T-cell (primary cell): ENCODE results near the gene STT3B. TPM values are rescaled to one million over a fixed set of nuclear protein-coding genes. Genes with fewer than 3 reads are reported as not detected.
A peak's percentile ranks its signal among the peaks of the same experiment; 100 is the strongest.

Source experiments
- ATAC-seq, 4 experiments: fragments of 200-7000 bp in 3 of 4; fragments of 150-1000 bp in 1 of 4; cut with Tn5 transposase; replicated peaks in 1 of 4; 1 replicate in 3 of 4; 2 replicates in 1 of 4; pipeline ENCODE4 v1.10.0; 2021; ENCODE audit warnings: moderate library complexity in 3 of 4, mild to moderate bottlenecking in 2 of 4, moderate number of reproducible peaks in 1 of 4
- CTCF ChIA-PET, 2 donors: fragments of 300-600 bp; sonication (Branson Sonifier 250); formaldehyde crosslinking; loops; one replicate each; lab custom pipeline; 2022; ENCODE audit warnings: antibody characterized with exemption in 2 of 2; lab: Charles Lee
- POLR2A ChIA-PET, 2 donors: fragments of 300-600 bp; sonication (Branson Sonifier 250); formaldehyde crosslinking; loops; one replicate each; lab custom pipeline; 2022; ENCODE audit warnings: antibody characterized with exemption in 2 of 2; lab: Charles Lee
- DNase-seq, 35 experiments: peaks; one replicate each; pipeline versions ENCODE4 v3.0.0 to v3.0.0-alpha.2; 2013 to 2023
- H3K27ac ChIP-seq: one replicate; pipeline ENCODE4 v1.5.1; 2013; ENCODE audit warnings: low read length
- H3K27me3 ChIP-seq, 2 experiments: replicated peaks in 1 of 2; 1 replicate in 1 of 2; 2 replicates in 1 of 2; pipeline versions ENCODE4 v1.6.1 to v1.7.0; 2013; ENCODE audit warnings: low read length in 1 of 2, mixed read lengths in 1 of 2; ENCODE audit not compliant: control insufficient read depth in 2 of 2, insufficient read depth in 2 of 2; ENCODE audit errors: extremely low read depth in 1 of 2
- H3K36me3 ChIP-seq, 2 donors: 1 replicate in 1 of 2; 2 replicates in 1 of 2; pipeline versions ENCODE4 v1.6.1 to v1.7.0; 2013; ENCODE audit warnings: low read length in 1 of 2; ENCODE audit not compliant: control insufficient read depth in 2 of 2, insufficient read depth in 1 of 2; ENCODE audit errors: extremely low read depth in 1 of 2
- H3K4me1 ChIP-seq, 2 experiments: 1 replicate in 1 of 2; 2 replicates in 1 of 2; pipeline versions ENCODE4 v1.6.1 to v1.7.0; 2013; ENCODE audit warnings: low read length in 2 of 2, mixed read lengths in 1 of 2; ENCODE audit not compliant: insufficient read depth in 2 of 2, control insufficient read depth in 1 of 2; ENCODE audit errors: extremely low read depth in 1 of 2
- H3K4me3 ChIP-seq, 2 donors: 1 replicate in 1 of 2; 2 replicates in 1 of 2; pipeline versions ENCODE4 v1.5.1 to v1.7.0; 2013; ENCODE audit warnings: mild to moderate bottlenecking in 2 of 2, low read length in 1 of 2, moderate library complexity in 1 of 2; ENCODE audit not compliant: control insufficient read depth in 1 of 2; ENCODE audit errors: extremely low read depth in 1 of 2
- H3K9me3 ChIP-seq: 2 replicates; pipeline ENCODE4 v1.7.0; 2013
- H3K27ac Mint-ChIP-seq, 2 donors: one replicate each; pipeline ENCODE4 v1.8.0; 2020 to 2021; ENCODE audit warnings: mild to moderate bottlenecking in 2 of 2, mixed read lengths in 2 of 2
- H3K27me3 Mint-ChIP-seq, 2 donors: one replicate each; pipeline ENCODE4 v1.8.0; 2021 to 2022; ENCODE audit warnings: mixed read lengths in 2 of 2
- H3K36me3 Mint-ChIP-seq: one replicate; pipeline ENCODE4 v1.8.0; 2021; ENCODE audit warnings: mixed read lengths
- H3K4me1 Mint-ChIP-seq, 3 donors: one replicate each; pipeline ENCODE4 v1.8.0; 2020 to 2022; ENCODE audit warnings: mixed read lengths in 3 of 3, mild to moderate bottlenecking in 1 of 3
- H3K4me3 Mint-ChIP-seq, 3 donors: one replicate each; pipeline ENCODE4 v1.8.0; 2020 to 2022; ENCODE audit warnings: mild to moderate bottlenecking in 3 of 3, mixed read lengths in 3 of 3, moderate library complexity in 3 of 3
- H3K9me3 Mint-ChIP-seq, 3 donors: one replicate each; pipeline ENCODE4 v1.8.0; 2020 to 2022; ENCODE audit warnings: mixed read lengths in 3 of 3
- WGBS: methylation state at CpG from one replicate; pipeline ENCODE4 v1.1.5; 2013; ENCODE audit warnings: missing lambda C conversion rate; ENCODE audit not compliant: insufficient coverage; 5-methylcytosine and 5-hydroxymethylcytosine counted together
- total RNA-seq, 35 experiments: library from RNA in 6 of 35; stranded (reverse) in 6 of 35; fragments of 120-200 nt in 1 of 35; gene quantifications; one replicate each; pipeline versions ENCODE4 v1.2.1 to v1.2.4 and lab custom pipeline; 2013 to 2026

Gene STT3B
- total RNA-seq, 5 donors from 2014 or later (not counting 1 experiment from before 2014, with no cell fraction given): 92.1 to 160 (median 110) TPM

GRCh38 chr3:31559872-31560534 lies 27.3 kb downstream of the STT3B start:
- ATAC-seq: no peak
- Mint-ChIP-seq H3K9me3 (peaks cover 11 to 35% (median 21%) of the 10 kb centered on the region in 3 donors), H3K27me3 (no peaks in the 10 kb centered on the region), H3K4me3 (peak overlapping the region in 1 of 3 donors; percentile 34), H3K36me3 (peaks cover 39% of the 10 kb centered on the region), H3K27ac (peak overlapping the region; percentile 24 to 68), H3K4me1 (peaks cover 86 to 89% (median 88%) of the 10 kb centered on the region in 3 donors)
- no peak for DNase-seq
- Histone ChIP-seq H3K27ac (no peak overlapping the region), H3K4me3 (no peak overlapping the region), H3K27me3 (no peaks in the 10 kb centered on the region), H3K9me3 (peaks cover 6% of the 10 kb centered on the region), H3K36me3 (no peaks in the 10 kb centered on the region), H3K4me1 (peaks cover 12 to 19% of the 10 kb centered on the region in 2 experiments)
- WGBS: no CpG with 5 or more reads among the region's 2 CpGs
- ChIA-PET CTCF (no interaction called here), POLR2A (interaction anchor here in 1 of 2 donors (0.6 kb wide), 1 partner anchor 28 kb away, joined by 3 read pairs; no protein-coding TSS in a partner anchor)

DNA sequence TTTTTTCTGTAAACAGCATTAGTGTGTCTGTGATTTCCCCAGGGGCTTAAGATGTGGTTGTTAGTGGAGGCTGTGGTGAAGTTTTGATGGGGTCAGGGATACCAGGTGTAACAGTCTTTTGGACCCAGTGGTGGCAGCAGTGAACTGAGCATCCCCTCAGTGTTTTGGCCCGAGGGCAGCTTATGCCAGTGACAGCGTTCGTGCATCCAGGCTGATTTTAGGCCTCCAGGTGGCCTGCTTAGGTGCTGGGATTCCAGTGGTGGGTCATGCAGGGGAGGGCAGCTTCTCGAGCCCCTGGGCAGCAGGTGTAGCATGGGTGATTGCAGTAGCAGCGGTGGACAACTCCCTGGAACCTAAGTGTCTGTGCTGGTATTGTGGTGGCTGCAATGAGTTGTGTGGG lies 29.2 kb downstream of the STT3B start:
- H3K36me3 ChIP-seq: no peaks in the 10 kb centered on the region
- H3K9me3 ChIP-seq: peaks cover 6% of the 10 kb centered on the region
- no peaks in the 10 kb centered on the region for H3K27me3 ChIP-seq
- H3K4me3 Mint-ChIP-seq: peak overlapping the region; percentile 7 to 50 (median 17)
- no peak overlapping the region for H3K27ac ChIP-seq
- no peak overlapping the region for H3K4me3 ChIP-seq
- peaks cover 11 to 28% (median 17%) of the 10 kb centered on the region in 3 donors for H3K9me3 Mint-ChIP-seq
- CTCF ChIA-PET: interaction anchor here (0.5 to 1.3 kb wide), 4 partner anchors 9 to 39 kb away, joined by 3 to 5 read pairs (median 4); partner anchors contain the start of gene STT3B (in 1 of the 2)
- H3K4me1 Mint-ChIP-seq: peaks cover 86 to 88% (median 88%) of the 10 kb centered on the region in 3 donors
- POLR2A ChIA-PET: no interaction called here
- 94% methylated on average over 5 of the region's 5 CpGs for WGBS
- H3K36me3 Mint-ChIP-seq: peaks cover 29% of the 10 kb centered on the region
- ATAC-seq (peak in 1 of 4 experiments; percentile 26), DNase-seq (no peak)
- H3K27me3 Mint-ChIP-seq: no peaks in the 10 kb centered on the region
- H3K27ac Mint-ChIP-seq: peak overlapping the region; percentile 40 to 50
- H3K4me1 ChIP-seq: peaks cover 7 to 19% of the 10 kb centered on the region in 2 experiments

DNA sequence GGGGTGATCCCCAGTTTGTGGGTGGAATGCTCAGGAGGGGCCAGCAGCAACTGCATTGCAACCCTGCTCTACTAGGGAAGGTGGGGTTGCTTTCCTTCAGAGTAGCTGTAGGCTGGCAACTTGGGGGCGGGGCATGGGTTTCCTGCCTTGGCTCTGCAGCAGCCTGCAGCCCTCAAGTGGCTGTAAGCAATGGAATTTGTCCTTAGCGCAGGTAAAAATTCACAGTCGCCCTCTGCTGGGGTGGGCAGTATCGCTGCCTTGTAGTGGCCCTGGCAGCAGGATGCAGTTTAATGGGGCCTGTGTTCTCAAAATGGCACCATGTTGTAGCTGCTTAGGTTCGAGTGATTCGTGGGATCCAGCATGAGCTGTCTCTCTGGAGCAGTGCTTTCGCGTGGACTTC lies 29.8 kb downstream of the STT3B start:
- WGBS: 92% methylated on average over 5 of the region's 8 CpGs
- DNase-seq: peak in 29 of 35 experiments; percentile 10 to 54 (median 34)

GRCh38 chr3:31565288-31565687 lies 32.6 kb downstream of the STT3B start:
- ChIA-PET POLR2A (interaction anchor here in 1 of 2 donors (0.6 to 0.7 kb wide), 2 partner anchors 13 to 933 kb away, joined by 3 to 5 read pairs; no protein-coding TSS in a partner anchor), CTCF (interaction anchor here (1.3 to 1.8 kb wide), 3 partner anchors 14 to 32 kb away, joined by 3 to 8 read pairs (median 5); partner anchors contain the start of gene STT3B (in 1 of the 2))
- peak overlapping the region in 1 of 3 donors; percentile 57 for H3K4me3 Mint-ChIP-seq
- DNase-seq: no peak
- no peaks in the 10 kb centered on the region for H3K27me3 ChIP-seq
- no peaks in the 10 kb centered on the region for H3K36me3 ChIP-seq
- H3K4me1 ChIP-seq: peaks cover 14 to 19% of the 10 kb centered on the region in 2 experiments
- no peaks in the 10 kb centered on the region for H3K27me3 Mint-ChIP-seq
- peaks cover 84 to 89% (median 86%) of the 10 kb centered on the region in 3 donors for H3K4me1 Mint-ChIP-seq
- no CpG with 5 or more reads among the region's 1 CpG for WGBS
- peaks cover 12% of the 10 kb centered on the region for H3K36me3 Mint-ChIP-seq
- peak overlapping the region in 1 of 2 donors; percentile 31 for H3K27ac Mint-ChIP-seq
- H3K9me3 Mint-ChIP-seq: peaks cover 1 to 4% (median 2%) of the 10 kb centered on the region in 3 donors
- H3K27ac ChIP-seq: no peak overlapping the region
- H3K4me3 ChIP-seq: no peak overlapping the region
- ATAC-seq: no peak
- peaks cover 2% of the 10 kb centered on the region for H3K9me3 ChIP-seq

More for the DNA sequence above, 29.8 kb downstream of the STT3B start:
- H3K4me3 ChIP-seq: no peak overlapping the region
- peaks cover 10 to 19% of the 10 kb centered on the region in 2 experiments for H3K4me1 ChIP-seq
- Mint-ChIP-seq H3K4me1 (peaks cover 86 to 89% (median 88%) of the 10 kb centered on the region in 3 donors), H3K9me3 (peaks cover 11 to 23% (median 17%) of the 10 kb centered on the region in 3 donors), H3K27me3 (no peaks in the 10 kb centered on the region), H3K4me3 (peak overlapping the region in 2 of 3 donors; percentile 17 to 50), H3K36me3 (peaks cover 25% of the 10 kb centered on the region), H3K27ac (no peak overlapping the region)
- POLR2A ChIA-PET: no interaction called here
- H3K27me3 ChIP-seq: no peaks in the 10 kb centered on the region
- no peak overlapping the region for H3K27ac ChIP-seq
- ATAC-seq: peak; percentile 61 to 76 (median 69)
- no peaks in the 10 kb centered on the region for H3K36me3 ChIP-seq
- CTCF ChIA-PET: interaction anchor here (0.6 to 1.3 kb wide), 3 partner anchors 9 to 30 kb away, joined by 3 to 5 read pairs (median 4); partner anchors contain the start of gene STT3B (in 1 of the 2)
- peaks cover 6% of the 10 kb centered on the region for H3K9me3 ChIP-seq

DNA sequence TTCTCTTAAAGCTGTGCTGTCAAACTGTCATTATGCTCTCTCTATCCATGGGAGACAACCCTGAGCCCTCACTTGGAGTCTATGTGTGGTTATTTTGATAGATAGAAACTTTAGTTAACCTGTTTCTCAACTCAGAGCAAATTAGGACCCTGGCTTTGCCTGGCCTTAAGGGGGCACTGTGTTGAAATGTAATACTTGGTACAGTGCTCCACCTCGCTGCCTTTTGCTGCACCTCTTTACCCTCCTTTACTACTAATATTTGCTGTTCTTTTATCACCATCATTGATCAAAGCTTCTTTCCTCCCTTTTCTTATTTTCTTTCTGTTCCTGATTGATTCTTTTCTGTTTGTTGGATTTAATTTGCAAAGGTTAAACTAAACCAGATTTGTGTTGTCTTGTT lies 34.3 kb downstream of the STT3B start:
- WGBS: no CpG with 5 or more reads among the region's 1 CpG
- peaks cover 12 to 17% of the 10 kb centered on the region in 2 experiments for H3K4me1 ChIP-seq
- ChIA-PET POLR2A (interaction anchor here in 1 of 2 donors (1.0 kb wide), 1 partner anchor 13 kb away, joined by 3 read pairs; no protein-coding TSS in a partner anchor), CTCF (interaction anchor here in 1 of 2 donors (0.7 to 2.7 kb wide), 2 partner anchors 13 to 143 kb away, joined by 3 to 16 read pairs; no protein-coding TSS in a partner anchor)
- no peaks in the 10 kb centered on the region for H3K27me3 ChIP-seq
- H3K36me3 ChIP-seq: no peaks in the 10 kb centered on the region
- Mint-ChIP-seq H3K27ac (no peak overlapping the region), H3K4me3 (peak overlapping the region in 1 of 3 donors; percentile 50), H3K9me3 (no peaks in the 10 kb centered on the region), H3K27me3 (no peaks in the 10 kb centered on the region), H3K36me3 (peaks cover 5% of the 10 kb centered on the region), H3K4me1 (peaks cover 87 to 90% (median 89%) of the 10 kb centered on the region in 3 donors)
- no peaks in the 10 kb centered on the region for H3K9me3 ChIP-seq
- no peak overlapping the region for H3K27ac ChIP-seq
- ATAC-seq: peak; percentile 63 to 79 (median 68)
- peak in 22 of 35 experiments; percentile 9 to 61 (median 24) for DNase-seq
- H3K4me3 ChIP-seq: no peak overlapping the region

GRCh38 chr3:31568649-31569048 lies 35.9 kb downstream of the STT3B start:
- peaks cover 6 to 22% of the 10 kb centered on the region in 2 experiments for H3K4me1 ChIP-seq

More at GRCh38 chr3:31568649-31569048, 35.9 kb downstream of the STT3B start:
- ChIA-PET POLR2A (interaction anchor here in 1 of 2 donors (1.1 kb wide), 1 partner anchor 36 kb away, joined by 3 read pairs; no protein-coding TSS in a partner anchor), CTCF (interaction anchor here (0.6 to 1.0 kb wide), 3 partner anchors 11 to 490 kb away, joined by 3 to 4 read pairs (median 3); partner anchors contain the start of gene STT3B (in 1 of the 2))
- ATAC-seq (no peak), DNase-seq (no peak)
- Mint-ChIP-seq H3K36me3 (peaks cover 5% of the 10 kb centered on the region), H3K27me3 (no peaks in the 10 kb centered on the region), H3K4me3 (peak overlapping the region in 1 of 3 donors; percentile 12), H3K27ac (no peak overlapping the region), H3K9me3 (no peaks in the 10 kb centered on the region), H3K4me1 (peaks cover 71 to 74% (median 73%) of the 10 kb centered on the region in 3 donors)
- no peaks in the 10 kb centered on the region for H3K27me3 ChIP-seq
- no peak overlapping the region for H3K27ac ChIP-seq
- no peaks in the 10 kb centered on the region for H3K36me3 ChIP-seq
- WGBS: 100% methylated on average over 1 of the region's 1 CpG
- H3K9me3 ChIP-seq: no peaks in the 10 kb centered on the region
- H3K4me3 ChIP-seq: no peak overlapping the region
